ENCODE measurements around the gene NOTCH2. TPM values are rescaled to one million over a fixed set of nuclear protein-coding genes. Genes with fewer than 3 reads are reported as not detected.

Gene NOTCH2
- total and polyA plus RNA-seq, 2 donors (not counting 1 experiment from before 2014, with no cell fraction given), result 32.1 to 184 TPM

DNA sequence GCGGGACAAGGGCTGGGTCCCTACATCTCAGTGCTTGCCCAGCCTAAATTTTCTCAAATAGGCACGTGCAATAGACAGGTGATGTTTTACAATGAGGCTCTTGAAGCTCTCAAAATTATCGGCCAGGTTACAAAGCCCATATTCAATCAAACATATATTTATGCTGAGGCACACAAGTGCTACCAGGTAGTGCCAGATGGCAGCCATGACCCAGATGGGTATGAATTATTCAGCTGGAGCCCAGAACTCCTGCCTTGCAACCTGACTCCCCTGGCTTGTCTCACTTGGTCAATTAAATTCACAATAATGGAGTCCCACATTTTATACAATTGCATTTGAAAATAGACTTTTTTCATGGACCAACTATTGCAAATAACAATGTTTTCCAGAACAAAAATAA is 160.8 kb downstream of the NOTCH2 start:
- Histone ChIP-seq H4K20me1 (ENCODE audit: control insufficient read depth, insufficient read depth, low read length, poor library complexity, severe bottlenecking) (no peaks in the 10 kb centered on the region), H2AFZ (ENCODE audit: insufficient read depth, low read depth, low read length, poor library complexity, severe bottlenecking) (no peak overlapping the region), H3K4me2 (replicated peaks; ENCODE audit: low read depth, low read length, poor library complexity, severe bottlenecking) (no peak overlapping the region), H3K4me3 (ENCODE audit: control extremely low read depth in 1 of 5, extremely low read depth in 1 of 5, insufficient read depth in 1 of 5, low read depth in 2 of 5, low read length in 4 of 5) (no peak overlapping the region), H3K79me2 (ENCODE audit: control insufficient read depth, insufficient read depth, low read length) (no peaks in the 10 kb centered on the region), H3K36me3 (replicated peaks in 1 of 2; ENCODE audit: control extremely low read depth in 1 of 2, control insufficient read depth in 1 of 2, extremely low read depth in 1 of 2, insufficient read depth in 2 of 2, low read length in 1 of 2) (peaks cover 0 to 12% of the 10 kb centered on the region in 2 experiments), H3K27ac (ENCODE audit: low read length in 2 of 2) (no peak overlapping the region), H3K9me3 (ENCODE audit: control extremely low read depth in 1 of 3, control insufficient read depth in 2 of 3, insufficient read depth in 1 of 3, low read length in 2 of 3) (peaks cover 4 to 8% (median 6%) of the 10 kb centered on the region in 3 donors), H3K9ac (ENCODE audit: low read length) (no peak overlapping the region), H3K4me1 (ENCODE audit: control insufficient read depth in 2 of 2, insufficient read depth in 2 of 2, low read length in 2 of 2) (no peaks in the 10 kb centered on the region), H3K27me3 (replicated peaks in 1 of 4; ENCODE audit: control extremely low read depth in 1 of 4, control insufficient read depth in 3 of 4, insufficient read depth in 4 of 4, low read length in 3 of 4) (no peaks in the 10 kb centered on the region)
- peaks cover 5% of the 10 kb centered on the region for H3K27me3 Mint-ChIP-seq
- DNase-seq (no peak), ATAC-seq (ENCODE audit: low read depth) (no peak)
- POLR2A ChIA-PET, result no interaction called here
- H3K9me3 Mint-ChIP-seq (ENCODE audit: insufficient read depth), result peaks cover 7% of the 10 kb centered on the region
- CTCF ChIA-PET, result no interaction called here
- H3K4me1 Mint-ChIP-seq, result no peaks in the 10 kb centered on the region
- 100% methylated on average over 2 of the region's 3 CpGs for WGBS (ENCODE audit: insufficient coverage)
- H3K27ac Mint-ChIP-seq, result no peak overlapping the region
- intact Hi-C loops (cut with micrococcal nuclease), result no loop called here
- H3K4me3 Mint-ChIP-seq, result no peak overlapping the region
- TF ChIP-seq, protein P1, sequence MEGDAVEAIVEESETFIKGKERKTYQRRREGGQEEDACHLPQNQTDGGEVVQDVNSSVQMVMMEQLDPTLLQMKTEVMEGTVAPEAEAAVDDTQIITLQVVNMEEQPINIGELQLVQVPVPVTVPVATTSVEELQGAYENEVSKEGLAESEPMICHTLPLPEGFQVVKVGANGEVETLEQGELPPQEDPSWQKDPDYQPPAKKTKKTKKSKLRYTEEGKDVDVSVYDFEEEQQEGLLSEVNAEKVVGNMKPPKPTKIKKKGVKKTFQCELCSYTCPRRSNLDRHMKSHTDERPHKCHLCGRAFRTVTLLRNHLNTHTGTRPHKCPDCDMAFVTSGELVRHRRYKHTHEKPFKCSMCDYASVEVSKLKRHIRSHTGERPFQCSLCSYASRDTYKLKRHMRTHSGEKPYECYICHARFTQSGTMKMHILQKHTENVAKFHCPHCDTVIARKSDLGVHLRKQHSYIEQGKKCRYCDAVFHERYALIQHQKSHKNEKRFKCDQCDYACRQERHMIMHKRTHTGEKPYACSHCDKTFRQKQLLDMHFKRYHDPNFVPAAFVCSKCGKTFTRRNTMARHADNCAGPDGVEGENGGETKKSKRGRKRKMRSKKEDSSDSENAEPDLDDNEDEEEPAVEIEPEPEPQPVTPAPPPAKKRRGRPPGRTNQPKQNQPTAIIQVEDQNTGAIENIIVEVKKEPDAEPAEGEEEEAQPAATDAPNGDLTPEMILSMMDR (IDR thresholded peaks at IDR 0.05), result no peak
- no peak for TF ChIP-seq EZH2 (IDR thresholded peaks at IDR 0.05; ENCODE audit: borderline replicate concordance, insufficient read depth, low read depth, low read length, poor library complexity, severe bottlenecking)

GRCh38 chr1:119906927-119907652 is 162.4 kb downstream of the NOTCH2 start:
- intact Hi-C loops (cut with micrococcal nuclease), result no loop called here
- Mint-ChIP-seq H3K9me3 (ENCODE audit: insufficient read depth) (peaks cover 7% of the 10 kb centered on the region), H3K27me3 (peaks cover 9% of the 10 kb centered on the region), H3K27ac (no peak overlapping the region), H3K4me1 (no peaks in the 10 kb centered on the region), H3K4me3 (no peak overlapping the region)
- ChIA-PET CTCF (no interaction called here), POLR2A (no interaction called here)
- no peaks in the 10 kb centered on the region for H3K79me2 ChIP-seq (ENCODE audit: control insufficient read depth, insufficient read depth, low read length)
- H4K20me1 ChIP-seq (ENCODE audit: control insufficient read depth, insufficient read depth, low read length, poor library complexity, severe bottlenecking), result no peaks in the 10 kb centered on the region
- ATAC-seq (ENCODE audit: low read depth), result no peak
- H3K9ac ChIP-seq (ENCODE audit: low read length), result no peak overlapping the region
- TF ChIP-seq, protein P1 (IDR thresholded peaks at IDR 0.05), result no peak
- no peak for TF ChIP-seq EZH2 (IDR thresholded peaks at IDR 0.05; ENCODE audit: borderline replicate concordance, insufficient read depth, low read depth, low read length, poor library complexity, severe bottlenecking)
- peaks cover 4 to 8% (median 6%) of the 10 kb centered on the region in 3 donors for H3K9me3 ChIP-seq (ENCODE audit: control extremely low read depth in 1 of 3, control insufficient read depth in 2 of 3, insufficient read depth in 1 of 3, low read length in 2 of 3)
- 94% methylated on average over 3 of the region's 4 CpGs for WGBS (ENCODE audit: insufficient coverage)
- no peak overlapping the region for H2AFZ ChIP-seq (ENCODE audit: insufficient read depth, low read depth, low read length, poor library complexity, severe bottlenecking)
- no peaks in the 10 kb centered on the region for H3K4me1 ChIP-seq (ENCODE audit: control insufficient read depth in 2 of 2, insufficient read depth in 2 of 2, low read length in 2 of 2)
- no peak for DNase-seq
- no peaks in the 10 kb centered on the region for H3K36me3 ChIP-seq (replicated peaks in 1 of 2; ENCODE audit: control extremely low read depth in 1 of 2, control insufficient read depth in 1 of 2, extremely low read depth in 1 of 2, insufficient read depth in 2 of 2, low read length in 1 of 2)
- no peak overlapping the region for H3K27ac ChIP-seq (ENCODE audit: low read length in 2 of 2)
- no peaks in the 10 kb centered on the region for H3K27me3 ChIP-seq (replicated peaks in 1 of 4; ENCODE audit: control extremely low read depth in 1 of 4, control insufficient read depth in 3 of 4, insufficient read depth in 4 of 4, low read length in 3 of 4)
- H3K4me2 ChIP-seq (replicated peaks; ENCODE audit: low read depth, low read length, poor library complexity, severe bottlenecking), result no peak overlapping the region
- no peak overlapping the region for H3K4me3 ChIP-seq (ENCODE audit: control extremely low read depth in 1 of 5, extremely low read depth in 1 of 5, insufficient read depth in 1 of 5, low read depth in 2 of 5, low read length in 4 of 5)
